CD4-positive, alpha-beta T cell treated with Interleukin-17A for 4 hours (primary cell): ENCODE data around the gene SSH2.
"Not testable (repeated sequence)": the region's sequence is repeated elsewhere in the genome, so short reads cannot be mapped to it uniquely, and the experiment has no call there.

Experiments used
- DNase-seq: peaks from one replicate; pipeline ENCODE4 v3.0.0-alpha.2; 2020; ENCODE audit warnings: mixed read lengths

SSH2 gene

GRCh38 chr17:29728490-29728889 lies 201.5 kb downstream of the SSH2 start:
- DNase-seq = no peak

GRCh38 chr17:29726715-29727252 lies 203.2 kb downstream of the SSH2 start:
- DNase-seq = peak; percentile 42

- DNase-seq = not testable (repeated sequence)
These were observed 204.6 kb downstream of the SSH2 start for GRCh38 chr17:29725408-29725807.

GRCh38 chr17:29723278-29724047 lies 206.6 kb downstream of the SSH2 start:
- DNase-seq = peak; percentile 53

GRCh38 chr17:29722411-29723198 lies 207.4 kb downstream of the SSH2 start:
- peak; percentile 67 for DNase-seq

GRCh38 chr17:29720551-29720950 lies 209.5 kb downstream of the SSH2 start:
- DNase-seq = no peak

GRCh38 chr17:29719469-29719868 lies 210.6 kb downstream of the SSH2 start:
- no peak for DNase-seq

- no peak for DNase-seq
These were observed 211.5 kb downstream of the SSH2 start for GRCh38 chr17:29718446-29719039.

GRCh38 chr17:29717817-29718216 lies 212.2 kb downstream of the SSH2 start:
- DNase-seq = no peak

- no peak for DNase-seq
These were observed 213.5 kb downstream of the SSH2 start for GRCh38 chr17:29716566-29716965.

GRCh38 chr17:29715680-29716079 lies 214.3 kb downstream of the SSH2 start:
- no peak for DNase-seq

GRCh38 chr17:29714146-29714545 lies 215.9 kb downstream of the SSH2 start:
- no peak for DNase-seq

- DNase-seq = peak; percentile 12
These were observed 216.4 kb downstream of the SSH2 start for GRCh38 chr17:29713626-29714025.

- DNase-seq = no peak
These were observed 218.2 kb downstream of the SSH2 start for GRCh38 chr17:29711588-29712385.

GRCh38 chr17:29710891-29711418 lies 219.1 kb downstream of the SSH2 start:
- no peak for DNase-seq

GRCh38 chr17:29710520-29710884 lies 219.5 kb downstream of the SSH2 start:
- no peak for DNase-seq

- no peak for DNase-seq
These were observed 220.0 kb downstream of the SSH2 start for GRCh38 chr17:29709866-29710519.

- DNase-seq = no peak
These were observed 222.8 kb downstream of the SSH2 start for GRCh38 chr17:29707212-29707571.

GRCh38 chr17:29706045-29706431 lies 224.0 kb downstream of the SSH2 start:
- no peak for DNase-seq

GRCh38 chr17:29705386-29705785 lies 224.6 kb downstream of the SSH2 start:
- DNase-seq = no peak

GRCh38 chr17:29699283-29699682 lies 230.7 kb downstream of the SSH2 start:
- DNase-seq = no peak

- no peak for DNase-seq
These were observed 231.2 kb downstream of the SSH2 start for GRCh38 chr17:29698837-29699236.
